ENCODE measurements around the gene SPC25.

- TF ChIP-seq CTCF (IDR thresholded peaks at IDR 0.05) (no peak), EP300 (IDR thresholded peaks at IDR 0.05) (no peak), POLR2A (IDR thresholded peaks at IDR 0.05) (no peak), POLR2AphosphoS5 (IDR thresholded peaks at IDR 0.05) (no peak)
These were observed 22.7 kb upstream of the SPC25 start for GRCh38 chr2:168912901-168913369.
